Measurements from ENCODE around the gene PDCD1.
"Not testable (repeated sequence)": the region's sequence is repeated elsewhere in the genome, so short reads cannot be mapped to it uniquely, and the experiment has no call there.

The PDCD1 gene

DNA sequence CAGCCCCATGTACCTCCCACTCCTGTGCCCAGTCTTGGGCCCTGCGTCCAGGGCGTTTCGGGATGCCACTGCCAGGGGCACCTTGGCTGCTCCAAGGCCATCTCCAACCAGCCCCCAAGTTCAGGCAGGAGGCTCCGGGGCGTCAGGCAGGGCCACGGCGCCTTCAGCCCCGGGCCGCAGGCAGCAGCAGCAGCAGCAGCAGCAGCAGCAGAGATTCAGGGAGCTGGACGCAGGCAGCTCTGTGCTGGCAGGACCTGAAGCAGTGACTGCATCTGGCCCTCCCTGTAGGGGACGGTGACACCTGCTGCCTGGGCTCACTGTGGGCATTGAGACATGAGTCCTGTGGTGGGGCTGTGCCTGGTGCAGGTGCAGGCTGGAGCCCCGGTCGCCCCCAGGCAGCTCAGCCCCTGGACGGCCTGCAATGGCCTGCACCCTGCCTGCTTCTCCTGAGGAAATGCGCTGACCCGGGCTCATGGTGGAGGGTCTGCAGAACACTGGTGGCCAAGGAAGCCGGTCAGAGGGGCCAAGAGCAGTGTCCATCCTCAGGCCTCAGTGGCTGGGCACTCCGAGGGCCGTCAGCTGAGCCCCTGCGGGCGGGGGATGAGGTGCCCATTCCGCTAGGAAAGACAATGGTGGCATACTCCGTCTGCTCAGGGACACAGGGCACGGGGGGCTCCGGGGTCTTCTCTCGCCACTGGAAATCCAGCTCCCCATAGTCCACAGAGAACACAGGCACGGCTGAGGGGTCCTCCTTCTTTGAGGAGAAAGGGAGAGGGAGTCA lies 8.0 kb downstream of the PDCD1 start:
- DNase-seq = no peak

DNA sequence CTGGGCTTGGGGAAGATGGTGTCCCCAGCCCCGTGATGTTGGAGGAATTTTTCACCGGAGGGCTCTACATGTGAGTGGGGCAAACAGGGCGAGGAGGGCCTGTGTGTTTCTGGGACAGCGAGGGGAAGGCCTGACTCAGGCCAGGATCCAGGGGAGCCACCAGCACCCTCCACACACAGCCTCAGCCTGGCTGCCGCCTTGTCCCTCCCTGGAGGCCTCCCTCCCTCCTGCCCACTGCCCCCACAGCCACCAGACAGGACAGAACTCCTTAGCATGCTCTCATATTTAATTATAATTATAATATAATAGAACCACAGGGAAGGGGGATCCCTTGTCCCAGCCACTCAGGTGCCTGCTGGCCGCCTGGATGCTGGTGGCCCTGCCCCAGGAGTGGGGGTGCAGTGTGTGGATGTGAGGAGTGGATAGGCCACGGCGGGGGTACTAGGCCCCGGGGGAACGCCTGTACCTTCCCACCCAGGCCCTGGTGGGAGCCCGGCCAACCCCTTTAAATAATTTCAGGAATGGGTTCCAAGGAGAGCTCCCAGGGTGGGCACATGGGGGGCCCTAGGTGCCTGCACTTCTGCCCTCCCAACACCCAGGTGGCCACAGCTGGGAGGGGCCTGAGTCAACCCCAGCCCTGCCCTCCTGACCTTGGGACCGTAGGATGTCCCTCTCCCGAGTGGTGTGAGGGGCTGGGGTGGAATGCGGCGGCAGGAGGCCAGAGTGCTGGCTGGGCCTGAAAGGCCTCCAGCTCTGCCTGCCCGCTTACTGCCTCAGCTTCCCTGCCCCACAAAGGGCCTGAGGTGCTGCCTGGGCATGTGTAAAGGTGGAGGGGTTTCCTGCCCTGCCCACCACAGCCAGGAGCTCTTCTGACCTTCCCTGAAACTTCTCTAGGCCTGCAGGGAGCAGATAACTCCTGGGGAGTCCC lies 8.8 kb downstream of the PDCD1 start:
- DNase-seq = no peak

DNA sequence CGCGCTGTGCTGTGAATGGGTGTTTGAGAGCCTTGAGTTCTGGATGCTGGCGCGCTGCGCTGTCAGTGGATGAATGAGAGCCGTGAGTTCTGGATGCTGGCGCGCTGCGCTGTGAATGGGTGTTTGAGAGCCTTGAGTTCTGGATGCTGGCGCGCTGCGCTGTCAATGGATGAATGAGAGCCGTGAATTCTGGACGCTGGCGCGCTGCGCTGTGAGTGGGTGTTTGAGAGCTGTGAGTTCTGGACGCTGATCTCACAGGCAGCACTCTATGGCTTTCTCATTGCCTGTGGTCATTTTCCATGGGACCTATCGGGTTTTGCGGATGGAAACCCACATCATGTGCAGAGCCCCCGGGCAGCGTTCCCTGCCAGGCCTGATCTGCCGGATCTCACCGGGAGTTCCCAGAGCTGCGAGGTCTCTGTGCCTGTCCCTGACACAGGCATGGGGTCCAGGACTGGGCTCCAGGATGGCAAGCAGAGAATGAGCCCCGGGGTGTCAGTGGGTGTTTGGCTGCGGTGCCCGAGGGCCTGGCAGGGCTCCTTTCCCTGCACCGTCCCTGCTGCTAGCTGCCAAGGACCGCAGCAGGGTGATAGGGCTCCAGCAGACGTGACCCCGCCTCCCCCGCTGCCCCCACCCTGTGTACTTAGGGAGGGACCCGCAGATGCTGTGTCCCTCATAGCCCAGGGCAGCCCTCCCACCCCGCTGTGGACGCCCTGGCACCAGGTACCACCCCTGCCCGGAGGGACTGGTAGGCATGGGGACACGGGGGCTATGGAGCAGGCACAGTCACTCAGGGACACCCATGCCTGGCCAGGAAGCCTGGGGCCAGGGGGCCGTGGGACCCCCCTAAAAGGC lies 9.7 kb downstream of the PDCD1 start:
- no peak for DNase-seq

DNA sequence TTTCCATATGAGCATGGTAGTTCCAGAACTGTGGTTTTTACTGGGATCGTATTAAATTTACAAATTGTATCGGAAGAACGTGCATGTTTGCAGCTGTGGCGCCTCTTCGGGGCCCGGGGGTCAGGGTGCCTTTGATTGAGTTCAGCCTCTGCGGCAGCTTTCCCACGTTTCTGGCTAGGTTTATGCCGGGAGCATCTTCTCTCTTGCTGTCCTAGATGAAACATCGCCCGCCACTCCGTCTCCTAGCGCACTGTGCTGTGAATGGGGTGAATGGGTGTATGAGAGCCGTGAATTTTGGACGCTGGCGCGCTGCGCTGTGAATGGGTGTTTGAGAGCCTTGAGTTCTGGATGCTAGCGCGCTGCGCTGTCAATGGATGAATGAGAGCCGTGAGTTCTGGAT lies 12.3 kb downstream of the PDCD1 start:
- DNase-seq = no peak

DNA sequence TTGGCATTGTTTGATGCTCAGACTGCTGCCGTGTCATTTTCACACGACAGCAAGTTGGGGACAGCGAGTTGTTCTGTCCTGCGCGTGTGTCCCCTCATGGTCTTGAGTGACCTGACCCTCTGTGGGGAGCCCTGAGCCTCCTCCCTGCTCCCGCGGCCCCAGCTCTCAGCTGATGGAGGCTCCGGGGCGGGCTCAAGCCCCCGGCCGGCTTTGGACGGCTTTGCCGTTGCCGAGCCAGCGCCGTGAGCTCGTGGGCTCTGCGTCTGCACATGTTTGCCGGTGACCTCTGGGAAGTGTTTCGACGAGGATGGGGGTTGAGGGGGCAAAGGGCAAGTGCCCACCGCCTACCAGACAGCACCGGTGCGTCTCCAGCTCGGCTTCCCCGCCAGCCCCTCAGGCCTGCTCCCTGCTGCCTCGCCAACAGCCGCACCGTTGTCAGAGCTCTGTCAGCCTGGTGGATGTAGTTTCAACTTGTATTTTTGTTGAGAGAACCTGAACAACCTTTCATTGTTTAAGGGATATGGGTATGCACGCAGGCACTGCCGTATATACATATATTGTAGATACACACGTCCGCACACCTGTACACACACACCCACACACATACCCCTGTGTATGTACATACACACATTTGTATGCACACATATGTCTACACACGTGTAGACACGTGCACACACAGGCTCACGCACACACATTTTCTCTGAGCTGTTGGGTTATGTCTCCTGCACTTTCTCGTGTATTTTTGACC lies 13.7 kb downstream of the PDCD1 start:
- no peak for DNase-seq

DNA sequence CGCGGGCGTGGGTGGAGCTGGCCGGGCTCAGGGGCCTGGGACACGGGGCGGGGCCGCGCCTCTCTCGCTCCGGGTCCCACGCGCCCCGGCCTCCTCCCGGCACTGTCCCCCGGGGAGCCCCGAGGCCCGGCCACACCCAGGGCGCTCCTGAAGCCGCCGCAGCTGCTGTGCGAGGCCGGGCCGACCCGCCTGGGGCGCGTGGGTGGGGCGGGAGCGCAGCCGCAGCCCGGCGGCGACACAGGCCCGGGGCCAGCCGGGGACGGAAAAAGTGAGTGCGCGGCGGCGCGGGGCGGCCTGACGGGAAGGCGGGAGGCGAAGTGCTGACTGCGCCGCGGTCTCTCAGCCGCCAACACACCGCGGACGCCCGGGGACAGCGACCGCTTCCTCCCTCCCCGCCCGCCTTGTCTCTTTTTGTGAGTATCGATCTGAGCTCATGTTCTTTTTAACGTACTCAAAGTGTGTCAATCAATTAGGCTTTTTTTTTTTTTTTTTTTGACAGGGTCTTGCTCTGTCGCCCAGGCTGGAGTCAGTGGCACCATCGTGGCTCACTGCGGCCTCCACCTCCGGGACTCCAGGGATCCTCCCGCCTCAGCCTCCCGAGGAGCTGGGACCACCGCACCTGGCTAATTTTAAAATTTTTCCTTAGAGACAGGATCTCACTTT lies 14.5 kb downstream of the PDCD1 start:
- DNase-seq = peak; percentile 9

DNA sequence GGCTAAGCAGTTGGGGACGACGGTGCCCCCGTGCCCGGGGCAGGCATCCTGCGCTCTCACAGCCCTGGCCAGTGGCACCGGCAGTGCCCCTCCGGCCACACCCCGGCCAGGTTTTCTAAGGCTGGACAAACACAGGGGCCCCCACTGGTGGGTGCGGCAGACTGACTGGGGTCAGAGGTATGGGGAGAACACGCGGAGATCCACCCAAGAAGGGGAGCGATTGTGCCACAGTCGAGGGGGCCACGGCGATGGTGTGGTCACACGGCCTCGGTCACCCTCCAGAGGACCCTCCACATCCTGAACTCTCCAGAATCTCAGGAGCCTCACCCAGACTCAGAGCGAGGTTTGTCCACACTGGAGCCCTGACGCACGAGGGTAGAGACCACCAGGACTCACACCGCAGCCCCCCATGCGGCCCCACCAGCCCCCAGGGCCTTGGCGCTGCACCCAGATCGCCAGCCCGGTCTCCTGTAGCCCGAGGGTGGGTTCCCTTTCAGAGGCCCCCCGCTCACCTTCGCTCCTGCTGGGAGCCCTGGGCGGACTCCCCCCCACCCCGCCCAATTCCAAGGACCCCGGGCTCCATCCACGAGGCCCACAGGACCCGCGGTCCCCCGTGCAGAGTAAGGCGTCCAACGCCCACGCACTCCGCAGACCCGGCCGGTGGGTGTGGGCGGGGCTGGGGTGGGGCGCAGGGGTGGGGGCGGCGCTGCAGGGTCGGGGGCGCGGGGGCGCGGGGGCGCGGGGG lies 15.2 kb downstream of the PDCD1 start:
- DNase-seq = no peak

DNA sequence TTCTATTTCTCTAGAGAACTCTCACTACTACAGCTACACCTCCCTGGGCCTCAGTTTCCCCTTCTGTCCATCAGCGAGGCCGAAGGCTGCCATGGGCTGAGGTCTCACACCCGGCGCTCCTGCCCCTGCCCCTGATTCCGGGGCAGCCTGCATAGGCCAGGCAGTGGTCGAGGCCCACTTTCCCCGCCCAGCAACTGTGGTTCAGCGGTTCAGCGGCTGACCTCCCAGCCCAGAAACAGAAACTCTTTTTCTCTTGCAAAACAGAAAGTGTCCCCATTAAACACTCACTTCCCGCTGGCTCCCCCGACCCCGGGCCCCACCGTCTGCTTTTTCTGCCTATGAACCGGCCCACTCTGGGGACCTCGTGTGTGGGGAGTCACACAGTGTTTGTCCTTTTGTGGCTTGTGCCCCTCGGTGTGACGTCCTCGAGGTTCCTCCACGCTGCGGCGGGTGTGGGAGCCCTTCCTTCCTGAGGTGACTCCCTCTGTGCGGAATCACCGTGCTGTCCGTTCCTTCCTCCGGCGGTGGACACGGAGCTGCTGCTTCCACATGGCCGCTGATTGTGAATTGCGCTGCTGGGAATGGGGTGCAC lies 16.0 kb downstream of the PDCD1 start:
- no peak for DNase-seq

DNA sequence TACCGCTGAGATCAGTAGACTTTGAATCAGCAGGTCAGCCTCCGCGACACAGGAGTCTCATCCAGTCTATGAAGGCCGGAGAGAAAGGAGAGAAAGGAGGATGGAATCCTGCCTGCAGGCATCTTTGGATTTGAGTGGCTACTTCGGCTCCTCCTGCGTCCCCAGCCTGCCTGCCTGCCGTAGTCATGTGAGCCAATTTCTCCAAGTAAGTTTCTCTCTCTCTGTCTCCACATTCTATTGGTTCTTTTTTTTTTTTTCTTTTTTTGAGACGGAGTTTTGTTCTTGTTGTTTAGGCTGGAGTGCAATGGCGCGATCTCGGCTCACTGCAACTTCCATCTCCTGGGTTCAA lies 16.7 kb downstream of the PDCD1 start:
- no peak for DNase-seq

DNA sequence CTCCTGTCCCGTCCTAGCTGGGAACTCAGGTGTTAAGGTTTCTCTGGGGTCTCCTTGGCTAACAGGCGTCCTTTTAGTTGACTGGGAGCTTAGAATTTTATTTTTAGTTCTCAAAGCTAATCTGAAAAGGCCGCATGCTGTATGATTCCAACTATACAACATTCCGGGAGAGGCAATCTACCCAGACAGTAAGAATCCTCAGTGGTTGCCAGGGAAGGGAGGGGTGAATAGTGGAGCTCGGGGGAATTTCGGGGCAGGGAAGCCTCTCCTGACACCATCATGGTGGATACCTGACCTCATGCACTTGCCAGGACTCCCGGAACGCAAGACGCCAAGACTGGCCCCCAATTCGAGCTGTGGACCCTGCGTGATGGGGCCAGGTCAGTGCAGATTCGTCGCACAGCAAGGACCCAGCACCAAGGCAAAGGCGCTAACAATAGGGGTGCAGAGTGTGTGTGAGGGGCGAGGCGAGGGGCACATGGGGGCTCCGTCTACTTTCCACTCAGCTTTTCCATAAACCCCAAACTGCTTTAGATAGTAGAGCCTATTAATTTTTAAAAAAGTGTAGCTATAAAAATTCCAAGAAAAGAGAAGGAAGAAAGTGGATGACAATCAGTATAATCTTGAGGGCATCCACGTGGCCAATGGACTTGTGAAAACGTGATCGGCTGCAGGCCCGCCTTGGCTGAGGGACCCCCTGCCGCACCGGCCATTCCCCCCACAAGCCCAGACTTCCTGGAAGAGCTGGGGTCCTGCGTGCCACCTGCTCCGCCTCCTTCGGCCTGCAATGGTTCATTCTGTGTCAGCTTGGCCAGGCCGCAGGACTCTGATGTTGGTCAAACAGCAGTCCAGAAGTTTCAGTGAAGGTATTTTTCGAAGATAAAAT lies 17.3 kb downstream of the PDCD1 start:
- DNase-seq = no peak

DNA sequence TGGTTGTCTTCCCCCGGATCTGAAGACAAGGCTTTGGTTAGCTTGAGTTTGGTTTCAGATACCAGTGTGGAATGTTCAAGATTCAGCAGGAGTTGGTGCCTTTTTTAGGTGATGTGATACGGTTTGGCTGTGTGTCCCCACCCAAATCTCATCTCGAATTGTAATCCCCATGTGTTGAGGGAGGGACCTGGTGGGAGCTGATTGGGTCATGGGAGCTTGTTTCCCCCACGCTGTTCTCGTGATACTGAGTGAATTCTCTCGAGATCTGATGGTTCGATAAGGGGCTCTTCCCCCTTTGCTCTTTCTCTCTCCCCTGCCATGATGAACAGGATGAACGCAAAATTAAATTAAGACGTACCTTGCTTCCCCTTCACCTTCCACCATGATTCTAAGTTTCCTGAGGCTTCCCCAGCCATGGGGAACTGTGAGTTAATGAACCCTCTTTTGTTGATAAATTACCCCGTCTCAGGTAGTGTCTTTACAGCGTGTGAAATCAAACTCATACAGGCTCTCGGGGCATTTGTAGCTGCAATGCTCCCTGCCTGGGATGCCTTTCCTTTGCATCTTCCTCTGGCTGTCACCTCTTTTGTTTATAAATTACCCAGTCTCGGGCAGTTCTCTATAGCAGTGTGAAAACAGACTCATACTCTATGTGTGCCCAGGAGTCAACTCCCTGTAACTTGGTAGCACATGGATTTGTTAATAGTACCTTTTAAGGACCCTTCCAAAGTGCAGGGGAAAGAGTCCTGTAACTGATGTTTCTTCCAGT lies 21.3 kb downstream of the PDCD1 start:
- DNase-seq = no peak

DNA sequence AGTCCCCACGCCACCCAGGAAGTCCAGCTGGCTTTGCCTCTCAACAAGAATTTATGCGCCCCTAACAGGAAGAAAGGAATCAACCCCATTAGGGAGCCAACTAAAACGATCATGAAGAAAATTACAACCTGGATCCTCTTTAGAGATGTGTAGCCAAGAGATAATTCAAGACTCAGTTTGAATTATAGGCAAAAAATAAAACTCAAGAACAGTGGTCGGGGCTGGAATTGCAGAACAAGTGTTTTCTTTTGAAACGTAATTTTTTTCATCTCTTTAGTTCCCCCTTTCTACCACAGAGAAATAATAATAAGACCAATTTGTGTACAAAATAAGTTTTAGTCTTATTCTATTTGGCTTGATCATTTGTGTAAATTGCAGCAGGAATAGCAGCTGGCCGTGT lies 22.4 kb downstream of the PDCD1 start:
- no peak for DNase-seq

DNA sequence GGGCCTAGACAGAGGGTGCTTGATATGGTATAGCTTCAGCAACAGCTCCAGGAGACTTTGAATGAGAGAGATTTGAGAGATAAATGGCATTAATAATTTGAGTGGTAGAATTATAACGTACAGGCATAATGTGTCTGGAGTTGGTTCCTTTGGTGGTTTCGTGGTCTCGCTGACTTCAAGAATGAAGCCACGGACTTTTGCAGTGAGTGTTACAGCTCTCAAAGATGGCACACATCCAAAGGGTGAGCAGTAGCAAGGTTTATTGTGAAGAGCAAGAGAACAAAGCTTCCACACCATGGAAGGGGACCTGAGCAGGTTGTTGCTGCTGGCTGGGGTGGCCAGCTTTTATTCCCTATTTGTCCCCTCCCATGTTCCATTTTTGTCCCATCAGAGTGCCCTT lies 23.1 kb downstream of the PDCD1 start:
- DNase-seq = no peak

DNA sequence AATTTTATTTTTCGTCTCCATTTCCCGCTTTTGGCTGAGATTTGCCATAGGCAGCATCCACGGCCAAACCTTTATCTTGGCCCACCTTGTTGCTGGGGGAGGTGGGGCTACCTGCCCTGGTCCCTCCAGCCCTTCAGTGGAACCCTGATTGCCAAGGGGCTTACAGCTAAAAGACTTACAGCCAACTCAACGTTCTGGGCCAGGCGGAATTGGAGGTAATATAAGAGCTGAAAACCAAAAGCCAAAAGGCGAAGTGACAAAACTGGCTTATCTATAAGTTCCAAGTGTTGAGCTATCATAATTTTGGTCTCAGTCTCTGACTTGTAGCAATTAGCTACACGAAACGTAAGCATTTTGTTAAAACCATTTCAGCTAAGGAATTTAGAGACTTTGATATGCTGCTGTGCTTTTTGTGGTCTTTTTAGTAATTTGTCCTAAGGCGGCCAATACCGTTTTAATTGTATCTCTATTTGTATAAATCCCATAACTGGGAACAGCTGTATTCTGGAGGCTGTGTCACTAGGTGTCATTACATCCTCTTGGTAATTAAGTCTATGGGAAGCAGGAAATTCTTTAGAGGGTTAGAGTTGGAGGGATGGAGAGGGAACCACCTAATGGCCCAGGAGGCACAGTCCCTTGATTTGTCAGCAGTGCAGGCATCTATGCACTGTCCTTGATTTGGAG lies 24.0 kb downstream of the PDCD1 start:
- no peak for DNase-seq

DNA sequence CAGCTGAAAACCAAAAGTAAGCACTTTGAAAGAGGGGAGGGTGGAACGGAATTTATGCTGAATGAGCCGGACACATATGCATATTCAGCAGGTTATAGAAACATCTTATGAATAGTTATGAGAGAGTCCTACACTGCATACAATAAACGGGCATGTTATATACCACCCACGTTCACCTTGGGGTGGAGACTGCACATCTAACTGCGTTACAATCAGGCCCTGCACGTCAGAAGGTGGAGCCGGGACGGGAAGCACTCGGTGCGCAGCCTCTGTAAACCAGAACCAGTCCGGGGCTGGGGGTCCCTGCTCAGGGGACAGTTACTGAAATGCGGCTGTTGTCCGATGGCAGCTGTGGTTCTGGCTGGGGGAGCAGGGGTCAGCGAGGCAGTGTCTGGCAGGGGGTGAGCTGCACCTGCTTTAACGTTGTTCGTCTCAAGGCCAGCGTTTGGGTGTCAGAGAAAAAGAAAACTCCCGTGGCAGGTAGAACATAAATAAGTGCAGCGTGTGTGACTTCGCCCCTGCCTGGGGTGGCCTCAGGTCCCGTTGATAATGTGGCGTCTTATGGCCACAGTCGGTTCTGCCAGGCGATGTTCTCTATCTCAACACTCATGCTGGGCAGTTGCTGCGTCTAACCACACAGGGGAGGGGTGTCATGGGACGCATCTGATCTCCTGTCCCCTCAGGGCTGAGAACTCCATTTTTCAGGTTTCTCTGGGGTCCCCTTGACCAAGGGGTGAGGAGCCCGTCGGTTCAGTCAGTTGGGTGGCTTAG lies 24.8 kb downstream of the PDCD1 start:
- not testable (repeated sequence) for DNase-seq

DNA sequence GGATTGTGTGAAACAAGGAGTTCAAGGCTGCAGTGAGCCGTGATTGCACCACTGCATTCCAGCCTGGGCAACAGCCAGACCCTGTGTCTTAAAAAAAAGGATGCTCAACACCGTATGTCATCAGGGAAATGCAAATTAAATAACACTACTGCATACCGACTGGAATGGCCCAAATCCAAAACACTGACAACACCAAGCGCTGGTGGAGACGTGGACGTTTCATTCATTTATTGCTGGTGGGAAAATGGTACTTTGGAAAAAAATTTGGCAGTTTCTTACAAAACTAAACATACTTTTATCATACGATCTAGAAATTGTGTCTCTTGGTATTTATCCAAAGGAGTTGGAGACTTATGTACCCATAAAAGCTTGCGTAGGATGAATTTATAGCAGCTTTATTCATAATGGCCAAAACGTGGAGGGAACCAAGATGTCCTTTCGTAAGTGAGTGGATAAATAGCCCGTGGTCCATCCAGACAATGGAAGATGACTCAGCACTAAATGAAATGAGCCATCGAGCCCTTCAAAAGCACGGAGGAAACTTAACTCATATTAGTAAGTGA lies 25.5 kb downstream of the PDCD1 start:
- no peak for DNase-seq

DNA sequence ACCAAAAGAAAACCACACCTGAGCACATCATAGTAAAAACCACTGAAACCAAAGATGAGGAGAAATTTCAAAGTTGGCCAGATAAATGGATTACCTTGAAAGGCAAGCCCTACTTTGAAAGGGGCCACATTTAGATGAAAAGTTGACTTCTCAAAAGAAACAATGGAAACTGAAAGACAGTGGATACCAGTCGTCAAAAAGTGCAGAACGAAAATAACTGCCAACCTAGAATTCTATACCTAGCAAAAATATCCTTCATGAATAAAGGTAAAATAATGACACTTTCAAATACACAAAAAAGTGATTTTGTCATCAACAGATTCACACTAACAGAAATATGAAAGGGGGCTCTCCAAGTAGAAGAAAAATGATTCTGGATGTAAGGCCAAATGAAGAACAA lies 31.3 kb downstream of the PDCD1 start:
- DNase-seq = no peak
